MM.1S (cell line): ENCODE data around the gene USP24.

Source experiments
- DNase-seq: peaks from one replicate; pipeline ENCODE4 v3.0.0-alpha.2; 2015
- H2AFZ ChIP-seq: fragments of 300-600 bp; sonication (generic); 2 replicates; pipeline ENCODE4 v1.6.0; 2016; ENCODE audit warnings: antibody characterized with exemption, low read length
- H3F3A ChIP-seq: fragments of 300-600 bp; sonication (generic); 2 replicates; pipeline ENCODE4 v1.6.1; 2016; ENCODE audit warnings: mild to moderate bottlenecking, antibody characterized with exemption, low read length, moderate library complexity, mixed read lengths; ENCODE audit not compliant: insufficient read depth
- H3K27ac ChIP-seq: fragments of 300-600 bp; sonication (generic); 2 replicates; pipeline ENCODE4 v1.5.1; 2016; ENCODE audit warnings: mild to moderate bottlenecking, low read length
- H3K27me3 ChIP-seq: fragments of 300-600 bp; sonication (generic); replicated peaks from 2 replicates; pipeline ENCODE4 v1.6.0; 2016; ENCODE audit warnings: low read length; ENCODE audit not compliant: insufficient read depth
- H3K36me3 ChIP-seq: fragments of 300-600 bp; sonication (generic); replicated peaks from 2 replicates; pipeline ENCODE4 v1.6.1; 2016; ENCODE audit warnings: mild to moderate bottlenecking, low read length, mixed read lengths; ENCODE audit not compliant: insufficient read depth
- H3K4me1 ChIP-seq: fragments of 300-600 bp; sonication (generic); 2 replicates; pipeline ENCODE4 v1.6.1; 2016; ENCODE audit warnings: low read length, mixed read lengths
- H3K4me2 ChIP-seq: fragments of 300-600 bp; sonication (generic); 2 replicates; pipeline ENCODE4 v1.6.0; 2016; ENCODE audit warnings: low read depth, low read length
- H3K4me3 ChIP-seq: fragments of 300-600 bp; sonication (generic); 2 replicates; pipeline ENCODE4 v1.5.1; 2016; ENCODE audit warnings: low read length, mixed read lengths
- H3K79me2 ChIP-seq: fragments of 300-600 bp; sonication (generic); 2 replicates; pipeline ENCODE4 v1.6.1; 2016; ENCODE audit warnings: mixed run types, low read length, mixed read lengths
- H3K9ac ChIP-seq: fragments of 300-600 bp; sonication (generic); 2 replicates; pipeline ENCODE4 v1.6.1; 2016; ENCODE audit warnings: low read length, mixed read lengths
- H3K9me2 ChIP-seq: fragments of 300-600 bp; sonication (generic); replicated peaks from 2 replicates; pipeline ENCODE4 v1.6.1; 2016; ENCODE audit warnings: mild to moderate bottlenecking, low read length, mixed read lengths; ENCODE audit not compliant: insufficient read depth
- H3K9me3 ChIP-seq: fragments of 300-600 bp; sonication (generic); replicated peaks from 2 replicates; pipeline ENCODE4 v1.6.1; 2016; ENCODE audit warnings: mild to moderate bottlenecking, low read length, mixed read lengths; ENCODE audit not compliant: insufficient read depth
- H4K20me1 ChIP-seq: fragments of 300-600 bp; sonication (generic); 2 replicates; pipeline ENCODE4 v1.6.1; 2016; ENCODE audit warnings: mild to moderate bottlenecking, low read length, moderate library complexity, mixed read lengths; ENCODE audit not compliant: insufficient read depth
- CTCF ChIP-seq: fragments of 300-600 bp; sonication (generic); IDR thresholded peaks from 2 replicates; pipeline ENCODE4 v1.5.1; 2016; ENCODE audit warnings: antibody characterized with exemption, low read length, mixed read lengths
- EZH2 ChIP-seq: fragments of 300-600 bp; sonication (generic); optimal IDR thresholded peaks from 2 replicates; pipeline ENCODE3; 2017; ENCODE audit warnings: low read depth, mild to moderate bottlenecking, antibody characterized with exemption, low read length, mixed read lengths
- EZH2phosphoT487 ChIP-seq: fragments of 300-600 bp; sonication (generic); IDR thresholded peaks from 2 replicates; pipeline ENCODE4 v1.6.1; 2018; ENCODE audit warnings: antibody characterized with exemption, low read length

The USP24 gene

GRCh38 chr1:55041613-55042012, 173.6 kb downstream of the USP24 start:
- Histone ChIP-seq H3K9me2 (no peaks in the 10 kb centered on the region), H3K4me3 (no peak overlapping the region), H3K4me2 (no peak overlapping the region), H3K79me2 (no peaks in the 10 kb centered on the region), H3K36me3 (no peaks in the 10 kb centered on the region), H4K20me1 (no peaks in the 10 kb centered on the region), H2AFZ (no peak overlapping the region), H3K4me1 (no peaks in the 10 kb centered on the region), H3K27ac (no peak overlapping the region), H3F3A (no peaks in the 10 kb centered on the region), H3K27me3 (peaks cover 50% of the 10 kb centered on the region), H3K9ac (no peak overlapping the region), H3K9me3 (no peaks in the 10 kb centered on the region)
- DNase-seq: no peak
- TF ChIP-seq CTCF: no peak
- TF ChIP-seq EZH2phosphoT487: no peak
- no peak for TF ChIP-seq EZH2

- no peaks in the 10 kb centered on the region for H3F3A ChIP-seq
- H3K4me2 ChIP-seq: no peak overlapping the region
- no peaks in the 10 kb centered on the region for H3K36me3 ChIP-seq
- no peak for DNase-seq
- H3K4me1 ChIP-seq: no peaks in the 10 kb centered on the region
- H3K9ac ChIP-seq: no peak overlapping the region
- TF ChIP-seq EZH2: no peak
- TF ChIP-seq CTCF: no peak
- TF ChIP-seq EZH2phosphoT487: no peak
- H3K4me3 ChIP-seq: no peak overlapping the region
- peaks cover 50% of the 10 kb centered on the region for H3K27me3 ChIP-seq
- no peaks in the 10 kb centered on the region for H3K9me3 ChIP-seq
- no peaks in the 10 kb centered on the region for H3K9me2 ChIP-seq
- H3K27ac ChIP-seq: no peak overlapping the region
- H2AFZ ChIP-seq: no peak overlapping the region
- H4K20me1 ChIP-seq: no peaks in the 10 kb centered on the region
- no peaks in the 10 kb centered on the region for H3K79me2 ChIP-seq
Observed at GRCh38 chr1:55040933-55041494, 174.2 kb downstream of the USP24 start.

GRCh38 chr1:55040083-55040932, 174.9 kb downstream of the USP24 start:
- Histone ChIP-seq H3K36me3 (no peaks in the 10 kb centered on the region), H3K4me2 (no peak overlapping the region), H3K27me3 (peaks cover 50% of the 10 kb centered on the region), H3K4me1 (no peaks in the 10 kb centered on the region), H4K20me1 (no peaks in the 10 kb centered on the region), H3K4me3 (no peak overlapping the region), H3K9me3 (no peaks in the 10 kb centered on the region), H3K9me2 (no peaks in the 10 kb centered on the region), H3K9ac (no peak overlapping the region), H3K27ac (no peak overlapping the region), H3K79me2 (no peaks in the 10 kb centered on the region), H3F3A (no peaks in the 10 kb centered on the region), H2AFZ (no peak overlapping the region)
- TF ChIP-seq EZH2 (no peak), EZH2phosphoT487 (no peak), CTCF (no peak)
- no peak for DNase-seq
